Hippocampal formation (tissue), 2 donors: ENCODE results near the gene CHST3.
"Not testable (repeated sequence)": the region's sequence is repeated elsewhere in the genome, so short reads cannot be mapped to it uniquely, and the experiment has no call there.

ENCODE experiments used
- DNase-seq, 2 donors: peaks; one replicate each; lab custom pipeline; 2025; lab: John Stamatoyannopoulos, UW

CHST3 gene

GRCh38 chr10:72030762-72031543, 66.8 kb downstream of the CHST3 start:
- no peak for DNase-seq

GRCh38 chr10:72031706-72032105, 67.5 kb downstream of the CHST3 start:
- no peak for DNase-seq

- DNase-seq = not testable (repeated sequence)
These were observed 68.4 kb downstream of the CHST3 start for GRCh38 chr10:72032409-72033162.

- DNase-seq = no peak
These were observed 69.9 kb downstream of the CHST3 start for GRCh38 chr10:72034040-72034499.

- DNase-seq = no peak
These were observed 70.6 kb downstream of the CHST3 start for GRCh38 chr10:72034761-72035160.

GRCh38 chr10:72035252-72035887, 71.2 kb downstream of the CHST3 start:
- DNase-seq = no peak

GRCh38 chr10:72037266-72037665, 73.1 kb downstream of the CHST3 start:
- no peak for DNase-seq

GRCh38 chr10:72037811-72038210, 73.6 kb downstream of the CHST3 start:
- DNase-seq = no peak

GRCh38 chr10:72038458-72039001, 74.3 kb downstream of the CHST3 start:
- no peak for DNase-seq

GRCh38 chr10:72039377-72039776, 75.2 kb downstream of the CHST3 start:
- no peak for DNase-seq

GRCh38 chr10:72041491-72041890, 77.3 kb downstream of the CHST3 start:
- no peak for DNase-seq

- no peak for DNase-seq
These were observed 79.0 kb downstream of the CHST3 start for GRCh38 chr10:72043016-72043834.

GRCh38 chr10:72044417-72045041, 80.3 kb downstream of the CHST3 start:
- DNase-seq = peak; percentile 91 to 94

GRCh38 chr10:72045586-72045985, 81.4 kb downstream of the CHST3 start:
- no peak for DNase-seq

- DNase-seq = peak; percentile 93 to 94
These were observed 84.4 kb downstream of the CHST3 start for GRCh38 chr10:72048450-72049124.

GRCh38 chr10:72049472-72049871, 85.3 kb downstream of the CHST3 start:
- no peak for DNase-seq

- DNase-seq = no peak
These were observed 86.0 kb downstream of the CHST3 start for GRCh38 chr10:72049969-72050781.

- DNase-seq = no peak
These were observed 86.7 kb downstream of the CHST3 start for GRCh38 chr10:72050873-72051272.

- no peak for DNase-seq
These were observed 89.5 kb downstream of the CHST3 start for GRCh38 chr10:72053690-72054089.

GRCh38 chr10:72056113-72056512, 91.9 kb downstream of the CHST3 start:
- no peak for DNase-seq
